Measurements from ENCODE around the gene SLC1A7.

Gene SLC1A7

GRCh38 chr1:53134961-53135734, 7.3 kb downstream of the SLC1A7 start:
- in situ Hi-C loops (cut with MboI; ENCODE audit: low sequenced_read_pairs) = no loop called here

- in situ Hi-C loops (cut with MboI; ENCODE audit: low sequenced_read_pairs) = no loop called here
Observed at GRCh38 chr1:53134042-53134485, 8.4 kb downstream of the SLC1A7 start.

GRCh38 chr1:53133261-53134041, 9.0 kb downstream of the SLC1A7 start:
- in situ Hi-C loops (cut with MboI; ENCODE audit: low sequenced_read_pairs) = no loop called here

- in situ Hi-C loops (cut with MboI; ENCODE audit: low sequenced_read_pairs) = no loop called here
Observed at GRCh38 chr1:53132176-53132575, 10.3 kb downstream of the SLC1A7 start.

GRCh38 chr1:53131590-53131938, 10.9 kb downstream of the SLC1A7 start:
- in situ Hi-C loops (cut with MboI; ENCODE audit: low sequenced_read_pairs) = no loop called here

GRCh38 chr1:53130878-53131589, 11.4 kb downstream of the SLC1A7 start:
- in situ Hi-C loops (cut with MboI; ENCODE audit: low sequenced_read_pairs) = no loop called here

GRCh38 chr1:53130598-53130877, 11.9 kb downstream of the SLC1A7 start:
- in situ Hi-C loops (cut with MboI; ENCODE audit: low sequenced_read_pairs) = no loop called here

- in situ Hi-C loops (cut with MboI; ENCODE audit: low sequenced_read_pairs) = no loop called here
Observed at GRCh38 chr1:53129891-53130597, 12.4 kb downstream of the SLC1A7 start.

GRCh38 chr1:53128401-53128800, 14.0 kb downstream of the SLC1A7 start:
- in situ Hi-C loops (cut with MboI; ENCODE audit: low sequenced_read_pairs) = no loop called here

- in situ Hi-C loops (cut with MboI; ENCODE audit: low sequenced_read_pairs) = no loop called here
Observed at GRCh38 chr1:53127546-53127945, 14.9 kb downstream of the SLC1A7 start.

- in situ Hi-C loops (cut with MboI; ENCODE audit: low sequenced_read_pairs) = no loop called here
Observed at GRCh38 chr1:53126495-53126894, 15.9 kb downstream of the SLC1A7 start.

- in situ Hi-C loops (cut with MboI; ENCODE audit: low sequenced_read_pairs) = no loop called here
Observed at GRCh38 chr1:53125623-53126360, 16.6 kb downstream of the SLC1A7 start.

- in situ Hi-C loops (cut with MboI; ENCODE audit: low sequenced_read_pairs) = no loop called here
Observed at GRCh38 chr1:53125122-53125521, 17.3 kb downstream of the SLC1A7 start.

GRCh38 chr1:53123453-53124140, 18.8 kb downstream of the SLC1A7 start:
- in situ Hi-C loops (cut with MboI; ENCODE audit: low sequenced_read_pairs) = no loop called here

GRCh38 chr1:53122961-53123413, 19.5 kb downstream of the SLC1A7 start:
- in situ Hi-C loops (cut with MboI; ENCODE audit: low sequenced_read_pairs) = no loop called here

- in situ Hi-C loops (cut with MboI; ENCODE audit: low sequenced_read_pairs) = no loop called here
Observed at GRCh38 chr1:53122201-53122885, 20.1 kb downstream of the SLC1A7 start.

GRCh38 chr1:53121319-53122172, 20.9 kb downstream of the SLC1A7 start:
- in situ Hi-C loops (cut with MboI; ENCODE audit: low sequenced_read_pairs) = no loop called here

GRCh38 chr1:53120659-53121058, 21.8 kb downstream of the SLC1A7 start:
- in situ Hi-C loops (cut with MboI; ENCODE audit: low sequenced_read_pairs) = no loop called here
